GM19324 (cell line): ENCODE data around the gene FJX1.
"Not testable (repeated sequence)": the region's sequence is repeated elsewhere in the genome, so short reads cannot be mapped to it uniquely, and the experiment has no call there.

ENCODE experiments used
- ATAC-seq: cut with Tn5 transposase; IDR thresholded peaks from one replicate; pipeline ENCODE4 v1.9.1; 2021; ENCODE audit warnings: mild to moderate bottlenecking, moderate library complexity; ENCODE audit not compliant: unreplicated experiment, low FRiP score

The FJX1 gene

GRCh38 chr11:35629511-35629910 is 11.3 kb downstream of the FJX1 start:
- ATAC-seq: no peak

GRCh38 chr11:35629914-35630313 is 11.7 kb downstream of the FJX1 start:
- no peak for ATAC-seq

GRCh38 chr11:35631891-35632290 is 13.6 kb downstream of the FJX1 start:
- no peak for ATAC-seq

- ATAC-seq: no peak
These were observed 14.0 kb downstream of the FJX1 start for GRCh38 chr11:35632301-35632700.

GRCh38 chr11:35633827-35634423 is 15.7 kb downstream of the FJX1 start:
- ATAC-seq: no peak

GRCh38 chr11:35635933-35636332 is 17.7 kb downstream of the FJX1 start:
- ATAC-seq: no peak

- ATAC-seq: no peak
These were observed 21.4 kb downstream of the FJX1 start for GRCh38 chr11:35639591-35640179.

- no peak for ATAC-seq
These were observed 23.1 kb downstream of the FJX1 start for GRCh38 chr11:35641171-35641897.

GRCh38 chr11:35641964-35642363 is 23.7 kb downstream of the FJX1 start:
- ATAC-seq: no peak

GRCh38 chr11:35647421-35648093 is 29.3 kb downstream of the FJX1 start:
- no peak for ATAC-seq

- no peak for ATAC-seq
These were observed 31.7 kb downstream of the FJX1 start for GRCh38 chr11:35650006-35650405.

- ATAC-seq: no peak
These were observed 32.2 kb downstream of the FJX1 start for GRCh38 chr11:35650467-35650866.

- ATAC-seq: no peak
These were observed 33.0 kb downstream of the FJX1 start for GRCh38 chr11:35651263-35651662.

- not testable (repeated sequence) for ATAC-seq
These were observed 34.5 kb downstream of the FJX1 start for GRCh38 chr11:35652786-35653185.

GRCh38 chr11:35654711-35655110 is 36.5 kb downstream of the FJX1 start:
- no peak for ATAC-seq

GRCh38 chr11:35655254-35655653 is 37.0 kb downstream of the FJX1 start:
- ATAC-seq: no peak

- no peak for ATAC-seq
These were observed 37.6 kb downstream of the FJX1 start for GRCh38 chr11:35655856-35656255.

GRCh38 chr11:35658020-35658948 is 40.0 kb downstream of the FJX1 start:
- no peak for ATAC-seq

- no peak for ATAC-seq
These were observed 43.3 kb downstream of the FJX1 start for GRCh38 chr11:35661534-35661933.

- peak; percentile 45 for ATAC-seq
These were observed 43.9 kb downstream of the FJX1 start for GRCh38 chr11:35662061-35662648.
